HG02981 (cell line): ENCODE results near the gene SUSD3.

ENCODE experiments used
- ATAC-seq: cut with Tn5 transposase; IDR thresholded peaks from one replicate; pipeline ENCODE4 v1.9.1; 2021; ENCODE audit warnings: mild to moderate bottlenecking, moderate library complexity; ENCODE audit not compliant: unreplicated experiment

The SUSD3 gene

DNA sequence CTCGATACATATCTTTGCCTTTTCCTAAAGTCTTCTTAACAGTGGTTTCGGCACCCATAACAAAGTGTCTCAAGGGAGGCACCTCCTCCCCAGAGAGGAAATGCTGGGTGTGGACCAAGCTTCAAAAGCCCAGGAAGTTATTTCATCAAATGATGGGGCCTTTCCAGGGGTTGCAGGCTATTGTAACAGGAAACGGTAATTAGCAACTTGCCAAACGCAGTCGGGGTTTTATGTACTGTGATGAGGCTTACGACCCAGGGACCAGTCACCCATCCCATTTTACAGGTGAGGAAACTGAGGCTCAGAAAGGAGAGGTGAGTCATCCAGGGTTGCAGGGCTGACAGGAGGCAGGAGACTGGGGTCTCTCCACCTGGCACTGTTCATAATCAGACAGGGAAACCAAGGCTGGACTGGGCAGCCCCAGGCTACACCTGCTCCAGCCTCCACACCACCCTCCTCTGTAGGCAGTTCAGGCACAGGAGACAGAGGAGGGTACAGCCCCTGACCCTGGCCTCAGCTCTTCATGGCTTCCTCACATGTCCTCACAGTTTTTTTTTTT, 30.0 kb upstream of the SUSD3 start:
- ATAC-seq, result no peak

DNA sequence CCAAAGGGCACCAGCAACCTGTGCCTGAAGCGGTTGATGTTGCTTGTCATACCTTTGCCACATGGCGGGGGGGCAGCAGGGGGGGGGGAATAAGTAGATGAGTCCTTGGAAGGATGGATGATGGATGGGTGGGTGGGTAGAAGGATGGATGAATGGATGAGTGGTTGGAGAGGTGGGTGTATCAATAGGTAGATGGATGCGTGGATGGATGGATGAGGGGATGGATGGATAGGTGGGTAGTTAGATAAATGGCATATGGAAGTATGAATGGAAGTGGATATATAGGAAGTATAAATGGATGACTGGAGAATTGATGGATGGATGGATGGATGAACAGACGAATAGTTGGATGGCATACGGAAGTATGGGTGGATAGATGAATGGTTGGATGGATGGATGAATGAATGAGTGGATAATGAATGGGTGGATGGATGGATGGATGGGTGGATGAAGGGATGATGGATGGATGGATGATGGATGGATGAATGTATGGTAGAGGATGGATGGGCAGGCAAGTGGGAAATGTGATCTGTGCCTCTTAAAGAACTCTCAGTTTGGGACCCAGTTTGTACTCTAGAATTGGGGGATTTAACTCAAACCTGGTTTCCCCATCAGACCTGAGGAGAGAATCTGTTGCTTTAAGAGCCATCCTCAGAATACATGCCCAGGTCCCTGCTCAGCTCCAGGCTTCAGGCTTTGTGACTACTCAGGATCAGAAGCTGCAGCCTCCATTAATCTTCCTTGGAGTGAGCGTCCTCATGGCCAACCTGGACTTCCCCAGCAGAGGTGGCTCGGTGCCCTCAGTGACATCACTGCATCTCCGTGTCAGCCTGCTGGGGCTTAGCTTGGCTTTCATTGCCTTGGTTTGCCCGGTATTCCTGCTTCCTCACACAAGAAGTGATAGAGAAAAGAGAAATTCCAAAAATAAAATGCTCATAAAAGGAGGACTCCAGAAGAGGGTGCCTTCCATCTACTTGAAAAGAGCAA, 27.6 kb upstream of the SUSD3 start:
- no peak for ATAC-seq

DNA sequence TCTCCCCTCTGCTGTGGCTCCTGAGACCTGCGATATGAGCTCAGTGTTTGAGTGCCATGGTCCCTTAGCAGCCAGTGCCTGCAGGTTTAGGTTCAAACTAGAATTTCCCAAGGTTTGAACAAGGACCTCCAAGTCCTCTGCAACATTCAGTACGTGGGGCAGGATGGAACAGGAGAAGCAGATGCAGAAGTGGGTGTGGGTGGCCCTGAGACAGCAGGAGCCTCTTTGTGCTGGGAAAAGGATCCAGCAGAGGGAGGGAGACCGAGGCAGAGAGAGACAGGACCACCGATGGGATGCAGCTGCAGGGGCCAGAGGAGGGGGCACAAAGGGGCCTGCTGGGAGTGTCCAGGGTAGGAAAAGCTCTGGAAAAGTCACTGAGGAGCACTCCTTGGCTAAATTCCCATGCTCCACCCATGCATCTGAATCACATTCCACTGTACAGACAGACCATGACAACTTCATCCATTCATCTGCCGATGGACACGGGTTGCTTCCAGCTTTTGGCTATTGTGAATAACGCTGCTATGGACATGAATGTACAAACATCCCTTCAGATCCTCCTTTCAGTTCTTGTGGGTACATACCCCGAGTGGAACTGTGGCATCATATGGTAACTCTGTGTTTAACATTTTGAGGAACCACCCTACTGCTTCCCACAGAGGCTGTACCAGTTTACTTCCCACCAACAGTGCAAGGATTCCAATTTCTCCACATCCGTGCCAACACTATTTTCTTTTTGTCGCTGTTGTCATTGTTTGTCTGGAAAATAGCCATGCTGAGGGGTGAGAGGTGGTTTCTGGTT, 26.7 kb upstream of the SUSD3 start:
- no peak for ATAC-seq

DNA sequence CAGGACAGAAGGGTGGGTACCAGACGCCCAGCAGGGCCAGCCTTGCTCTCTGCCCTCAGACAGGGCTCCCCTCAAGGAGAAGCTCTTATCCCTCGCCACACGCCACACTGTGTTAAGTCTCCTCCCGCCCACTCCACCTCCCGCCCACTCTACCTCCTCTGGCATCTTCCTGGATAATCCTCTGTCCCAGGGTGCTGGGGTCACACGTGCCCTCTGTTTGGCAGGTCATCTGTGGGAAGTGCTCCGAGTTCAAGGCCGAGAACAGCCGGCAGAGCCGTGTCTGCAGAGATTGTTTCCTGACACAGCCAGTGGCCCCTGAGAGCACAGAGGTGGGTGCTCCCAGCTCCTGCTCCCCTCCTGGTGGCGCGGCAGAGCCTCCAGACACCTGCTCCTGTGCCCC, 26.0 kb upstream of the SUSD3 start:
- ATAC-seq, result no peak

DNA sequence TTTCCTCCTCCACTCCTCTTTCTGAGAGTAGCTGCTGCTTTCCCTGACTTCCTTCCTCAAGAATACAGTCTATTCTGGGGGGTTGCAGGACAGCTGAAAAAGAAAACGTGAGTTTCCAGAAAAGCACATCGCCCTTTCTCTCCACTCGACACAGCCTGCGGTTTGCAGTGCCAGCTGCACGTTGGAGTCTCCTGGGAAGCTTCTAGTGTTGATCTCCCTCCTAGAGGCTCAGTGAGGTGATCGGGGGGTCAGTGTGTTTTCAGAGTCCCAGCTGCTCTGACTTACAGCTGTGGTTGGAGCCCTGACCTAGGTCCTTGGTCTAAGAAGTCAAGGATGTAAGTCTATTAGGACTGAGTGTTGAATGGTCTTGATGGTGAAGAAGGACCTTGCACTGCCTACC, 25.0 kb upstream of the SUSD3 start:
- no peak for ATAC-seq

DNA sequence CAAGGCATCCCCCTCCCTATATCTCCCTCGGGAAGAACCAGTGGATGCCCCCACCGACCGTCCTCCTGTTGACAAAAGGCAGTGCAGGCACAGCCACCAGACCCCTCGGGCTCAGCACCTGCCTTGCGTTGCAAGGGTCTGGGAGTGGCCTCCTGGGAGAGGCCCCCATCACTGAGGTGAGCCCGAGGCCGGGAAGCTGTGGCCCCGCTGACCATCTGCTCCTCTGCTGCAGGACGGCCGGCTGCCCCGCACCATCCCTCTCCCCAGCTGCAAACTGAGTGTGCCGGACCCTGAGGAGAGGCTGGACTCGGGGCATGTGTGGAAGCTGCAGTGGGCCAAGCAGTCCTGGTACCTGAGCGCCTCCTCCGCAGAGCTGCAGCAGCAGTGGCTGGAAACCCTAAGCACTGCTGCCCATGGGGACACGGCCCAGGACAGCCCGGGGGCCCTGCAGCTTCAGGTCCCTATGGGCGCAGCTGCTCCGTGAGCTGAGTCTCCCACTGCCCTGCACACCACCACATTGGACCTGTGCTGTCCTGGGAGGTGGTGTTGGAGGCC, 23.3 kb upstream of the SUSD3 start:
- ATAC-seq, result no peak

DNA sequence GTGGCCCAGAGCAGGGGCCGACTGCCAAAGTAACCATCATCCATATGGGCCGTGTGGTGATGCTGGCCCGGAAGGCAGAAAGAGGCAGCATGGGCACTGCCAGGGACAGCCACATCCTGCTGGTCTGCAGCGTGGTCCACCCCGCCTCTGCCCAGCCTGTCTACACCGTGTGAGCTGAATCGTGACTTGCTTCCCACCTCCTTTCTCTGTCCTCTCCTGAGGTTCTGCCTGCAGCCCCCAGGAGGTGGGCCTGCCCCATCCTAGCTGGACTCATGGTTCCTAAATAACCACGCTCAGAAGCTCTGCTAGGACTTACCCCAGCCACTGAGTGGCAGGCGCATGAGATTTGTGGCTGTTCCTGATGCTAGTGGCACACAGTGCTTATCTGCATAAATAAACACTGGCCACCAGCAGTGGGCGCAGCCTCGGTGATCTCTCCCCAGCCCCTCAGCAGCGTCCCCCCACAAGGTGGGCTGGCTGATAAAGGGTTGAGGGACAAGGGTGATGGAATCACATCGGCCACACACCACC, 22.6 kb upstream of the SUSD3 start:
- no peak for ATAC-seq

DNA sequence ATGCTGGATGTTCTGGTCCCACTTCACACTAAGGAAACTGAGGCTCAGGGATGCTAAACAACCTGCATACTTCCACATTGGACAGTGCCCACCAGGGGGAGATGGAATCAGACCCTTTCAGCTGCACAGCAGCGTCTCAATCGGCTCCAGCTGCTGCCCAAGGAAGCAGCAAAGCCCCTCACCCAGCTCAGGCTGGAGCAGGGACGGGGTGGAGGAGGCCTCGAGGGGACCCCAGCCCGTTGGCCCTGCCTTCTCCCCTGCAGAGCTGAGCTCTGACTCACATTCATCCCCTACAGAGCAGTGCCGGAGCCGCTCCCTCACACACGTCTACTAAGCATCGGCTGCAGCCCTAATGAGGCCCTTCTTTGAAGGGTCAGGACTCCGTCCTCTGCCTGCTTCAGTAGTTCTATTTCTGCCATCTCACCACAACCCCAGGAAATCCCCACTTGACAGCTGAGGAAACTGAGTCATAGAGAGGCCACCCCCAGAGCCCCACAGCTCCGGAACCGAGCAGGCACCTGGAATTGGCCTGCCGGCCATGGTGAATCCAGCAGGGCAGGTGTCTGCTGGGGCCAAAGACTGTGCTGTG, 21.5 kb upstream of the SUSD3 start:
- ATAC-seq, result no peak

DNA sequence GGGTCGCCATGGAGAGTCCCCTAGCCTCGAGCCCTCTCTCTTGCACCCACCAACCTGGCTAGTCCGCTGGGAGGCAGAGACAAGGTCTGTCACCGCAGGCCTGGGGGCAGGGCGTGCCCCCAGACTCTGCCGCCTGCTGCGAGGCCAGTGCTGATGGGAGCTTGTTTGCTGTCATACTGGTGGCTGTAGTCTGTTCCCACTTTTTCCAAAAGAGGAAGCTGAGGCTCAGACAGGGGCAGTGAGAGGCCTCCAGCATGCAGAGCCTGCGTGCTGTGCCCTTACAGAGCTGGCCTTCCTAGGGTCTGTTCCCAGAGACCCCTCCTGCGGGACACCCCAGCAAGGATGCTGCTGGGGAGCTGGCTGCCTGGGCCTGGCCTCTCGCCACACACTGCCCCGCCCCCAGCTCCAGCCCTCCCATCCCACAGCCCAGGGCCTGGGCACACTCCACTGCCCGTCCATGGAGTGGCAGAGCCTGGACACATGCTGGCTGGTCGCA, 21.0 kb upstream of the SUSD3 start:
- ATAC-seq, result no peak

DNA sequence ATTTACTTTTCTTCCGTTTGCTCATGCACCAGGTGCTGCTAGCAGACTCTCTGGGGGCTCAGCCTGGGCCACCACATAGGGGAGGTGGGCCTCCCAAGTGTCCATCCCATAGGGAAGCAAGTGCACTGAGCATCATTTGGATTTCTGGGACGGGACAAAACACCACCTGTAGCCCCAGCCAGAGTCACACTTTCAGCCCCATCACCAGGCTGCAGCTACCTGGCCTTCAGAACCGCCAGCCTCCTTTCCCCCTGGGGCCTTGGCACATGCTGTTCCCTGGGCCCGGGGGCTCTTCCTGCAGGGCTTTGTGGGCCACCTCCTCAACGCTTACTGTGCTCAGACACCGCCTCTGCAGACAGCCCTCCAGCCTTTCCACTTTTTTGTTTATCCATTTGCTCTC, 19.6 kb upstream of the SUSD3 start:
- ATAC-seq, result no peak

DNA sequence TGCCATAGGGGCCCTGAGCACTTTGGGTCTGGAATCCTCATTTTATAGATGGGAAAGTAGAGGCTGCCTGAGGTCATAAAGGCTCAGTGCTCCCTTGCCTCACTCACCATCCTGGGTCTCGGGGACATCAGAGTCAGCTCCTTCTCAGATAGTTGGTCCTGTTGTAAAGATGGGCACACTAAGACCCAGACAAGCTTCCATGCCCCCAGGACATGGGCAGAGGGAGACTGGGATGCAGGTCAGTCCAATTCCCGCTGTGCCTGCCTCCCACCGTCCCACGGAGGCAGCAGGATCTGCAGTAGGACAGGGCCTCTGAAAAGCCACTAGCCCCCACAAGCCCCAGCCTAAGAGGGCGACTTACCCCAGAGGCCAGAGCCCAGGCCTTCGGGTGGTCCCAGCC, 19.0 kb upstream of the SUSD3 start:
- no peak for ATAC-seq

DNA sequence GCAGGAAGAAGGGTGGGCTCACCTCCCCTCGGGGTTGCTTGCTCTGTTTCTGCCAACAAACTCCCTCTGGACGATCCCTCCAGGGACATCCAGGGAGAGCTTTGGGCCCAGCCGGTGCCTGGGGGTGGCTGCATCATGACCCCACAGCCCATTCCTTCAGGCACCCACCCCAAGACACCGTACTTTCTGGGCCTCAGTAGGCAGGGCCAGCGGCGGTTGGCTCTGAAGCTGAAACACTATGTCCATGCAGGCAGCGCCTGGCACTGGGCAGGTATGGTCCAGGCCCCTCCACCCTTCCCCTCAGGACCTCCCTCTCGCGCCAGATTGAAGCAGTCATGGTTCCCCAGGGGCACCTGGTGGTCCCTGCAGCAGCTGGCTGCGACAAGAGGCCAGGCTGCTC, 18.5 kb upstream of the SUSD3 start:
- no peak for ATAC-seq

DNA sequence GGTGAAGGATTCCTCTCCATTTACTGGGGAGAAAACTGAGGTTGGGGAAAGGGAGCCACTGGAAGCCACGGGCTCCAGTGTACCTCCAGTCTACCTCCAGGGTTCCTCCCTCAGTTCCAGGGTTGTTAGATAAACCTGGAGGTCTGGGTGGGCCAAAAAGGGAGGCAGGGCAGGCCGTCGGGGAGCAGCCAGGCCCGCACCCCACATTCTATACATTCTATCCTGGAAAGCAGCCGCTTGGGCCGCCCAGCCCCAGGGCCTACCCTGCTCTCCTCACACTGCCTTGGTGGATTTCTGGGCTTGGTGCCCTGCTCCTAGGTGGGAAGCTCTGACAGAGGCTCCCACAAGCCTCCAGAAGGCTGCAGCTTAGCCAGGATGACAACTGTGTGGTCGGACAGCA, 18.1 kb upstream of the SUSD3 start:
- ATAC-seq, result no peak

DNA sequence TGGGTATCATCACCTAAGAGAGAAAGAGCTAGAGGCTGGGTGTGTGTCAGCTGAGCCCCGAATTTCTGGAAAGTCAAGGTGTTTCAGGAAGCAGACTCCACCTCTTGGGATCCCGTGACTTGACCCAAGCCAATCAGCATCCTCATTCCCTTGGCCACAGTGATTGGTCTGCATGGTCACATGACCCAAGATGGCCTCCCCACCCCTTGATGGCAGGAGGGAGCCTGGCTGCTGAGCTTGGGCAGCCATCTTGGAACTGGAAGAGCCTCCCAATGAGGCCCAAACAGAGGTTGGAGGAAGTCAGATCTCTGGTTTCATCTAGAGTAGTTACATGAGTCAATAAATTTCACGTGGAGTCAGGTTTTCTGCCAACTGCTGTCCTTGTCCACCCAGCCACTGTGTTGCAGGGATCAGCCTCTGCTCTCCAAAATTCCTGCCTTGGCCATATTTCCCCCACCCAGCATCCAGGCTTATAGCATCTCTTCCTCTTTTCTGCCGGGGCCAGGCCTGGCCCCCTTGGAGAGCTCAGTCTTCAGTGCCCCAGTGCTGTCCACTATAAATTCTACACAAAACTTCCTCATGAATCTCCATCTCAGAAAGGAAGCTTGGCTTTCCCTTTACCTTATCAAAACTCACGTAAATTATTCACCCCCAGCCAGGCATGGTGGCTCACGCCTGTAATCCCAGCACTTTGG, 17.2 kb upstream of the SUSD3 start:
- no peak for ATAC-seq

DNA sequence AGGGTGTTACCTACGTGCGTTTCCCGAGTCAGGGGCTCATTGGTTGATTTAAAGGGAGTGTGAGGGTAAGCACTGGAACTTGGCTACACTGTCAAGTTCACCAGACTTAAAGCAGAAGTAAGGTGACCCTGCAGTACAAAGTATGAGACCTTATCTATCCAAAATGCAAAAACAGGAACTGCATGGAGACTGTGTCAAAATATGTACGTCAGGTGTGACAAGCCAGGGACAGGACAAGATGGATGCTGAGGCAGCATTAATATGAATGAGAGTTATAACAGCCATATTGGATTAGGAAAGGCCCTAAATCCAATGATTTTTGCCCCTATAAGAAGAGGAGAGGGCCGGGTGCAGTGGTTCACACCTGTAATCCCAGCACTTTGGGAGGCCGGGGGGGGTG, 15.4 kb upstream of the SUSD3 start:
- no peak for ATAC-seq

DNA sequence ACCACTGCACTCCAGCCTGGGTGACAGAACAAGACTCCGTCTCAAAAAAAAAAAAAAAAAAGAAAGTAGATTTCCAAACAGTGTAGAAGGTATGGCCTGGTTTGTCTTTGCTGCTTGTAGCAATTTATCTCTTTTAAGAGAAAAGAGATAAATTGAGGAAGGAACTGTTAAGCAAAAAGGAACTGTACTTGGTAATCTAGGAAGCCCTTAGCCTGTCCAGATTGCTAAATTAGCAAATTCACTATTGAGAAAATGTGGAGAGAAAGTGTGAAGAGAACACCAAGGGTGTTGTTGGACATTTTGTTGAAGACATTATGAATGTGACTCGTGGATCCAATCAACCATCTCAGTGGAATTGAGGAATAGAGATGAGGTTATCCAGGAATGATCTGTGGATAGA, 13.0 kb upstream of the SUSD3 start:
- no peak for ATAC-seq

DNA sequence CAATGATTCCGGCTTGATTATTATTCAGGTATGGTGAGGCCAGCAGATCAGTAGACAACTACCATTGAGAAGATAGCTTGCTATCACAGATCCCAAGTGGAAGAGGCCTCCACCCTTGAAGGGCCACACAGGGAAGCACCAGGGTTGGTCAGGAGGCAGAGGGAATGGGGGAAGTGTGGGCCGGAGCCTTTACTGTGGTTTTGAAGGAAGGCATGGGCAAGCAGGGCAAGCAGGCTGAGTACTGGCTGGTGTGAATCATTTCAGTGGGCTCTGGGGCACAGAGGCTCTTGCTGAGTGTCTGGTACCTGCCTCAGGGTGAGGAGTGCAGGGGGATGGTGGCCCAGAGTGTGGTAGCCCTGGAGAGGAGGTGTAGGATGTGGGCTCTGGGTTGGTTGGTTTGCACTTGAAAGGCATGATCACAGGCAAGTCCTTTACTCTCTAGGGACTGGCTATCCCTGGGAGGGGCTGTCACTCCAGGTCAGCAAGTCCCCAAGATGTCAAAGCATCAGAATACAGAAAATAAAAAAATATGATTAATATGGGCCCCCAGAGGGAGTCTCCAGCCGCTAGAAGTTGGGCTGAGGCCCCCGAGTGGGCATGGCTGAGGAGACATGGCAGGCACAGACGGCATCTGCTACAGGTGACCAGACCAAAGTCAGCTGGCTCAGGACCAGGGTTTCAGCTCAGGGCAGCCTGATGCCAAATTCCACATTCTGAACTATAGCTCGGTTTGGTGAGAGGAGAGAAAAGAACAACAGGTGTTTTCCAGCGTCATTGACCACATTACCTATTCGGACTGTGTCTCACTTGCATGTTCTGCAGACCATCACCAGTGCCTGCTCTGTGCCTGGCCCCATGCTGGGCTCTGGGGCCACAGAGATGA, 9.7 kb upstream of the SUSD3 start:
- no peak for ATAC-seq

DNA sequence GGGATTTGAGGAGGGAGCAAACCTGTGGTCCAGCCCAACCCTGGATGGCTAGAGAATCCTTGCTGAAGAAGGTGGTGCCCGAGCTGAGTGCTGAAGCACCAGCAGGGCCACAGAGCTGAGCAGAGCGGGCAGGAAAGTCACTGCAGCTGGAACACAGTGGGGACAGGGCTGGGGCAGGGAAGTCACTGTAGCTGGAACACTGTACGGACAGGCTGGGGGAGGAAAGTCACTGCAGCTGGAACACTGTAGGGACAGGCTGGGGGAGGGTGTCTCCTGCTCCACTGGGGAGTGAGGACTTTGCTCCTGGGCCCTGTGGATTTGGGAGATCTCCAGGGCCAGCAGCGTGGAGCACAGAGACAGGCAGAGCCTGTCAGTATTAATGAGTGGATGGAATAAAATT, 9.0 kb upstream of the SUSD3 start:
- ATAC-seq, result no peak

DNA sequence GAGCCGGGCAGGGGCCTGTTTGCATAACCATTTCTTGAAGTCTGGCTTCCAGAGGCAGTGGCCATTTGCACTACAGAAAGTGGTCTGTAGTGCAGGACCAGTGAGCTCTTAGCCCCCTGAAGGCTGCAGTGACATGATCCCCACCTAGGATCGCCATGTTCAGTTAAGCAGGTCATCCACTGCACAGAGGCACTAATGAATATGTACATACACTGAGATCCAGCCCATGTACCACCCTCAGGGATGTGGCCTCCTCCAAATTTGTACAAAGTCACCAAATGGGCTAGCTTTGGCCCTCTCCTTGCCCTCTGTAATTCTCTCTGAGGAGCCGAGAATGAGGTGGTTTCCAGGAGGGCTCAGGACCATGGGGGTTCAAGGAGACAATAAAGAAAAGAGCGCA, 8.3 kb upstream of the SUSD3 start:
- no peak for ATAC-seq
